ENCODE results near the gene YIPF7. TPM values are rescaled to one million over a fixed set of nuclear protein-coding genes. Genes with fewer than 3 reads are reported as not detected.

YIPF7 gene
- total RNA-seq, 1 experiment from 2014 or later = not detected

DNA sequence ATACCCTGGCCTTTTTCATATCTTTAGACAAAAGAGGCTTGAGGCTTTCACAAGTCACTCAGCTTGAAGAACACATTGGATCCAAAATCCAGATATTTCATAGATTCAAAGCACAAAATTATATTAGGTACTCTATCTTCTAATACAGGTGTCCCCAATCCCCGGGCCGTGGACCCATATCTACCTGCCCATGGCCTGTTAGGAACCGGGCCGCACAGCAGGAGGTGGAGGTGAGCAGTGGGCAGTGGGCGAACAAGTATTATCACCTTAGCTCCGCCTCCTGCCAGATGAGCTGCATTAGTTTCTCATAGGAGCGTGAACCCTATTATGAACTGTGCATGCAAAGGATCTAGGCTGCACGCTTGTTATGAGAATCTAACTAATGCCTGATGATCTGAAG is 18.7 kb downstream of the YIPF7 start:
- Histone ChIP-seq H3K79me1 (ENCODE audit: insufficient read depth, low read depth, low read length, poor library complexity, severe bottlenecking) (no peaks in the 10 kb centered on the region), H3K18ac (ENCODE audit: insufficient read length, low read depth, low read length) (no peak overlapping the region), H2BK15ac (ENCODE audit: low read depth, low read length) (no peak overlapping the region), H4K8ac (replicated peaks; ENCODE audit: insufficient read length, low read depth, low read length) (no peak overlapping the region), H3K27ac (ENCODE audit: insufficient read length, low read depth, low read length) (no peak overlapping the region), H2AFZ (ENCODE audit: low read length) (no peak overlapping the region), H3K23ac (ENCODE audit: insufficient read length, low read depth, low read length) (no peak overlapping the region), H3K27me3 (ENCODE audit: insufficient read depth, low read length) (no peaks in the 10 kb centered on the region), H3T11ph (ENCODE audit: low read length) (no peak overlapping the region), H2BK5ac (ENCODE audit: insufficient read length, low read length) (no peak overlapping the region), H2BK12ac (ENCODE audit: insufficient read length, low read depth, low read length) (no peak overlapping the region), H3K14ac (ENCODE audit: insufficient read depth, low read length) (no peak overlapping the region), H3K9me3 (ENCODE audit: control insufficient read depth, low read depth, low read length) (no peaks in the 10 kb centered on the region), H3K56ac (ENCODE audit: insufficient read length, low read depth, low read length) (no peak overlapping the region), H4K20me1 (ENCODE audit: control insufficient read depth, insufficient read depth, insufficient read length) (no peaks in the 10 kb centered on the region), H2AK5ac (ENCODE audit: insufficient read length, low read length) (no peak overlapping the region), H3K4ac (ENCODE audit: low read depth, low read length) (no peak overlapping the region), H3K4me1 (ENCODE audit: insufficient read depth, low read length) (no peaks in the 10 kb centered on the region), H3K79me2 (ENCODE audit: insufficient read depth, low read length) (no peaks in the 10 kb centered on the region), H3K23me2 (ENCODE audit: insufficient read length, low read depth, low read length, poor library complexity, severe bottlenecking) (no peaks in the 10 kb centered on the region), H4K91ac (ENCODE audit: insufficient read length, low read depth, low read length) (no peak overlapping the region), H2BK120ac (ENCODE audit: low read depth, low read length, poor library complexity, severe bottlenecking) (no peak overlapping the region), H4K5ac (ENCODE audit: insufficient read length, low read depth, low read length) (no peak overlapping the region), H3K9ac (ENCODE audit: extremely low read depth, insufficient read length, low read length) (no peak overlapping the region), H2BK20ac (ENCODE audit: low read depth, low read length, poor library complexity, severe bottlenecking) (no peak overlapping the region), H3K4me2 (ENCODE audit: insufficient read depth, insufficient read length, low read length) (no peak overlapping the region)
- no peak overlapping the region for H3K27ac Mint-ChIP-seq
- WGBS (ENCODE audit: extremely low coverage, insufficient read length, low lambda C conversion rate) = no CpG with 5 or more reads among the region's 8 CpGs
- no peaks in the 10 kb centered on the region for H3K4me1 Mint-ChIP-seq
- no peak overlapping the region for H3K4me3 Mint-ChIP-seq
- no peaks in the 10 kb centered on the region for H3K27me3 Mint-ChIP-seq (ENCODE audit: low read depth)
- DNase-seq = no peak
- TF ChIP-seq CTCF (conservative IDR thresholded peaks at IDR 0.05) = no peak
- no peaks in the 10 kb centered on the region for H3K36me3 Mint-ChIP-seq (ENCODE audit: insufficient read depth in 1 of 3, low read depth in 3 of 3)
- H3K9me3 Mint-ChIP-seq = 0 out of 5 replicates have a peak, but pooled peaks cover 0 to under 1% of the 10 kb centered on the region in 2 experiments

All from H9 (cell line).